Measurements from ENCODE around the gene DNAJC7.

DNAJC7 gene

DNA sequence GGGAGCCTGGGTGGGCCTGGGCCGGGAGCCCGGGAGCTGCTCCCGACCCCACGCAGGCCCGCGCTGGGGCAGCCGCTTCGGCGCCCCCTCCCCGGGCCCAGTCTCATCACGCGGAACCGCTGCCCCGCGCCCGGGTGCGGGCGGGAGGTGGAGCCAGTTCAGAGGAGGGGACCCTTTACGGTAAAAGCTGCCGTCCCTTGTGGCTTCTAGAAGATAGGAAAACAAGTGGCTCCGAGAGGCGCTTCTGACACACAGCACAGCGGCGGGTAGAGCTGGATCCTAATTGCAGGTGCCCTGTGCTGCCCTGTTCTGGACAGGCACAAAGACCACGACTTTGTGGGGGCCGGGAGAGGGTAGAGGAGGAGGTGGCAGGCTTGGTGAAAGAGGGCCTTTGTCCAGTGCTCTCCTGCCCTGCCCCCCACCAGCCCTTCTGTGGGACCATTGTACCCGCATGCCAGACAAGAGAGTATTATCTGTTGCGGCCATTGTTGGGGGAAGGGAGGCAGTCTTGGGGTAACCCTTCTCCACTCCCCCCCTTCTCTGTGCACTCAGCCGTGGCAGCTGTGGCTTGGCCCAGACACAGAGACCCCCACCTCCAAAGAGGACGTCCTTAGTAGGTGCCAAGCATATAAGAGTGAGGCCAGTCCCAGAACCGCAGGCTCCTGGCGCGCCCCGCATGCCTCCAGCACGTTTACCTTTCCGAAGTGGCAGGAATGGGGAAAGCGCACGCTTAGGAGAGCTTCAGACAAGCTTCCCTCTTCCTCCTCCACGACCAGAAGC lies 49.9 kb downstream of the DNAJC7 start:
- H3K27ac ChIP-seq: peak overlapping the region; percentile 88
- no peak for TF ChIP-seq CTCF (IDR thresholded peaks at IDR 0.05; ENCODE audit: low read depth, low read length)
- H3K4me3 ChIP-seq (ENCODE audit: low read depth, low read length): peak overlapping the region; percentile 90
- H3K27me3 ChIP-seq (ENCODE audit: insufficient read depth, low read depth, severe bottlenecking): no peaks in the 10 kb centered on the region
- no peaks in the 10 kb centered on the region for H3K9me3 ChIP-seq (ENCODE audit: severe bottlenecking)
- H3K36me3 ChIP-seq: peaks cover 53% of the 10 kb centered on the region
- peak; percentile 39 for DNase-seq

DNA sequence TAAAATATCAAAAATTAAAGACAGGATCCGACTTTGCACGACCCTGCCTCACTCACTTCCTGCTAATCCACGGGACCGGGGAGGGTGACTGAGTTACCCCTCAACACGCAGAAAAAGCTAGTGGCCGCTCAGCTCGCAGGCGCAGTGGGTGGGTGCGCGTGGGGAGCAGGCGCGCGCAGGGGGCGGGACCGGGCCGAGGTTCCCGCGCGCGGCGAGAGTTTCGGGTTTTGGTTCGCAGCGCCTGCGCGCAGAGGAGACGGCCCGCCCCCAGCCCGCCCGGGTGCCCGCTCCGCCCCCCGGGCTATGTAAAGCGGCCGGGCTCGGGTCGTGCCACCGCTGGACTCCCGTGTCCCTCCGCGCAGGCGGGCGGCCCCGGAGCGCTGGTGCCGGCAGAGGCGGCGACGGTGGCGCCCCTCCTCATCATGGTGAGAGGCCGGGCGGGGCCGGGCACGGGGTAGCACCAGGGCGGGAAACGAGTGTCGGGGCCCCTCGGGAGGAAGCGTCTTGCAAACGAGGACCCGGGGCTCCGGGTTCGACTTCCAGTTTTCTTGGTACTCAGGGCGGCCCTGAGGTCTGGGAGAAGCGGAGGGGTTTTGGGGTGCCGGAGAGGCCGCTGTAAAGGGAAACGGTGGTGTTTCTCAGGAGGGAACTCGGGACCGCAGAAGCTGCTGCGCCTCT lies 50.6 kb downstream of the DNAJC7 start, which contains the start of gene CNP:
TSS of gene CNP (plus strand) at position 333 of the 678 bp plus-strand sequence. CDS start at position 423, 90 bp downstream.
- DNase-seq: peak; percentile 95
- H3K27me3 ChIP-seq (ENCODE audit: insufficient read depth, low read depth, severe bottlenecking): no peaks in the 10 kb centered on the region
- TF ChIP-seq CTCF (IDR thresholded peaks at IDR 0.05; ENCODE audit: low read depth, low read length): no peak
- H3K36me3 ChIP-seq: peaks cover 45% of the 10 kb centered on the region
- H3K4me3 ChIP-seq (ENCODE audit: low read depth, low read length): peak within 1 kb of the TSS; percentile 90
- H3K9me3 ChIP-seq (ENCODE audit: severe bottlenecking): no peaks in the 10 kb centered on the region
- H3K27ac ChIP-seq: peak within 1 kb of the TSS; percentile 88

- peak; percentile 97 for DNase-seq
- Histone ChIP-seq H3K4me3 (ENCODE audit: low read depth, low read length) (peak overlapping the region; percentile 90), H3K36me3 (peaks cover 38% of the 10 kb centered on the region), H3K9me3 (ENCODE audit: severe bottlenecking) (no peaks in the 10 kb centered on the region), H3K27ac (peak overlapping the region; percentile 88), H3K27me3 (ENCODE audit: insufficient read depth, low read depth, severe bottlenecking) (no peaks in the 10 kb centered on the region)
- no peak for TF ChIP-seq CTCF (IDR thresholded peaks at IDR 0.05; ENCODE audit: low read depth, low read length)
These were observed 51.4 kb downstream of the DNAJC7 start for GRCh38 chr17:41965694-41966462.

- Histone ChIP-seq H3K36me3 (peaks cover 10% of the 10 kb centered on the region), H3K4me3 (ENCODE audit: low read depth, low read length) (no peak overlapping the region), H3K9me3 (ENCODE audit: severe bottlenecking) (no peaks in the 10 kb centered on the region), H3K27ac (no peak overlapping the region), H3K27me3 (ENCODE audit: insufficient read depth, low read depth, severe bottlenecking) (no peaks in the 10 kb centered on the region)
- peak; percentile 96 for TF ChIP-seq CTCF (IDR thresholded peaks at IDR 0.05; ENCODE audit: low read depth, low read length)
- peak; percentile 88 for DNase-seq
These were observed 54.3 kb downstream of the DNAJC7 start for GRCh38 chr17:41962768-41963434.

- Histone ChIP-seq H3K27ac (no peak overlapping the region), H3K9me3 (ENCODE audit: severe bottlenecking) (no peaks in the 10 kb centered on the region), H3K27me3 (ENCODE audit: insufficient read depth, low read depth, severe bottlenecking) (no peaks in the 10 kb centered on the region), H3K4me3 (ENCODE audit: low read depth, low read length) (no peak overlapping the region), H3K36me3 (peaks cover 4% of the 10 kb centered on the region; the same call in 1 of the 2 replicates)
- no peak for TF ChIP-seq CTCF (IDR thresholded peaks at IDR 0.05; ENCODE audit: low read depth, low read length)
- no peak for DNase-seq
These were observed 55.1 kb downstream of the DNAJC7 start for GRCh38 chr17:41962111-41962510.

Measured in WERI-Rb-1 (cell line).